Measurements from ENCODE around the gene TNFRSF19.

DNA sequence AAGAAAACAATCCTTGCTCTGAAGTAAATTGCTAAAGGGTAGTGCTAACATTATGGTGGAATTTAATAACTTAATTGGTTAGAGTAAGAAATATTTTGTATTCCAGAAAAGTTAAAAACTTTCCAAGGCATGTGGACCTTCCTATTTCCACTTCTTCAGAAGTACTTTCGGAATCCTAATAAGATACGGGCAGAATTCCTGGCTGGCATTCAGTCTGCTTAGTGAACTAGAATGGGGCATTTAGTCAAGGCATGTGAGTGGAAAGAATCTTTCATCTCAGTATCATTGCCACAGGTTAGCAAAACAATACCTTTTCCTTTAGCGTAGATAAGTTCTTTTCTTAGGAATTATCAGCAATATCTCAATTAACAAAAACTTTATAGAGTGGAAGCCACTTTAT is 85.1 kb downstream of the TNFRSF19 start:
- TF ChIP-seq, protein P1, sequence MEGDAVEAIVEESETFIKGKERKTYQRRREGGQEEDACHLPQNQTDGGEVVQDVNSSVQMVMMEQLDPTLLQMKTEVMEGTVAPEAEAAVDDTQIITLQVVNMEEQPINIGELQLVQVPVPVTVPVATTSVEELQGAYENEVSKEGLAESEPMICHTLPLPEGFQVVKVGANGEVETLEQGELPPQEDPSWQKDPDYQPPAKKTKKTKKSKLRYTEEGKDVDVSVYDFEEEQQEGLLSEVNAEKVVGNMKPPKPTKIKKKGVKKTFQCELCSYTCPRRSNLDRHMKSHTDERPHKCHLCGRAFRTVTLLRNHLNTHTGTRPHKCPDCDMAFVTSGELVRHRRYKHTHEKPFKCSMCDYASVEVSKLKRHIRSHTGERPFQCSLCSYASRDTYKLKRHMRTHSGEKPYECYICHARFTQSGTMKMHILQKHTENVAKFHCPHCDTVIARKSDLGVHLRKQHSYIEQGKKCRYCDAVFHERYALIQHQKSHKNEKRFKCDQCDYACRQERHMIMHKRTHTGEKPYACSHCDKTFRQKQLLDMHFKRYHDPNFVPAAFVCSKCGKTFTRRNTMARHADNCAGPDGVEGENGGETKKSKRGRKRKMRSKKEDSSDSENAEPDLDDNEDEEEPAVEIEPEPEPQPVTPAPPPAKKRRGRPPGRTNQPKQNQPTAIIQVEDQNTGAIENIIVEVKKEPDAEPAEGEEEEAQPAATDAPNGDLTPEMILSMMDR (IDR thresholded peaks at IDR 0.05), result no peak
- no peak for TF ChIP-seq POLR2A (IDR thresholded peaks at IDR 0.05)

Data from thyroid gland (tissue), 4 donors.